ENCODE results near the gene KIF25.

KIF25 gene

DNA sequence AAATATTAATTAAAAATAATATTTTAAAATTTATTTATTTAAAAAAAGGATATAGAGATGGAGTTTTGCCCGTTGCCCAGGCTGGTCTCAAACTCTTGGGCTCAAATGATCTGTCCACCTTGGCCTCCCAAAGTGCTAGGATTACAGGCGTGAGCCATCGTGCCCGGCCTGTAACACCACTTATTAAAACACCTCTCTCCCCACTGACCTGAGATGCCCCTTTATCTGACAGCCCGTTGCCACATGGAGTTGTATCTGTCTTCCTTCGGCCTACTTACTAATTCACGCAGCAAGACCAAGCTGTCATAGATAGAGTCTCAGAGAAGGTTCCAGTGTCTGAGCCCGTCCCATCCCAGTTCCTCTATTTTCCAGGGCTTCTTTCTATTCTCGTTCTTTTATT, 30.7 kb downstream of the KIF25 start:
- in situ Hi-C loops (cut with HindIII; ENCODE audit: low pct_ligation_motif_present, low pct_unique_long_range_greater_than_20kb, low sequenced_read_pairs), result no loop called here
- no peak for DNase-seq

DNA sequence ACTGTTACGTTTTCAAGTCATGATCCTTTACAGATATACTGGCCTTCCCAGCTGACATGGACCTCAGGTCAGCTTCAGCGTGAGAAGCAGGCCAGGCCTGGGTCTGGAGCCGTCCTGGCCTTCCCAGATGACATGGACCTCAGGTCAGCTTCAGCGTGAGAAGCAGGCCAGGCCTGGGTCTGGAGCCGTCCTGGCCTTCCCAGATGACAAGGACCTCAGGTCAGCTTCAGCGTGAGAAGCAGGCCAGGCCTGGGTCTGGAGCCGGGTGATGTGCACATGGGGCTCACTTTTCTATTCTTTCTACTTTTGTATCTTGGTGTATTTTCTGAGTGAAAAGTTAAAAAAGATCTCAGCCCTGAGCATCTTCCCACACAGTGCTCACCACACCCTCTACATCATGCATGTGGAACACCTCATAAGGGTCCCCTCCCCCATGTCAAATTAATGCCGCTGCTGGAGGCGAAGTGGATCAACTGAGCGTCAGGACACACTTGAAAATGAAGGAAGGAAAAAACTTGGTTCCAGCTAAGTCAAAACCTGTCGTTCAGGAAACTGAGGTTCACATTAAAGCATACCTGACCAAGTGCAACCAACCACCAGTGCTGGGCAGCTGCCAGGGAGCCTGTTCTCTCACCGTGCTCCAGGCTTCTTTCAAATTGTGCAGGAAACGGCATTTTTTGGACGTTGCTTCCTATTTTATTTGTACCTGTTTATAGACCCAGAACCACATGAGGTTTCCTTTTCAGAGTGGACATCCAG, 32.2 kb downstream of the KIF25 start:
- in situ Hi-C loops (cut with HindIII; ENCODE audit: low pct_ligation_motif_present, low pct_unique_long_range_greater_than_20kb, low sequenced_read_pairs), result no loop called here
- DNase-seq, result no peak

DNA sequence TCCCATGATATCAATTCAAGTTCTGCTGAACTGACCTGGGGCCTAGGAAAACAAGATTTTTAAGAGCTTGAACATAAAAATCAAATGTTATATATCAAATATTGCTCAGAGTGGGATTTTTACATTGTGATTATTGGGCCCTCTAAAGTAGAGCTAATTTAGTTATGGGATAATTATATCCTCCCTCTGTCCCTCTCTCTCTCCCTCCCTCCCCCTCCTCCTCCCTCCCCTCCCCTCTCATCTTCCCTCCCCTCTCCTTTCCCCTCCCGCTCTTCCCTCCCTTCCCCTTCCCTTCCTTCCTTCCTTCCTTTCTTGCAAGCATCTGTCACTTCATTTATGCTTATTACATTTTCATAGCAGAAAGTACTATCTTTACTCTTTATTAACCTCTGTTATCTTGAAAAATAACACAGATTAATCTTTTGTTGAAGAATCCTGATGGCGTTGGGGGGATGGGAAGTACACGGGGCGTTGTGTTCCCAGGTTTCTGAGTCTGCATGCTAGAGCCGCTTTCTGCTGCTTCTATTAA, 32.8 kb downstream of the KIF25 start:
- DNase-seq, result no peak
- in situ Hi-C loops (cut with HindIII; ENCODE audit: low pct_ligation_motif_present, low pct_unique_long_range_greater_than_20kb, low sequenced_read_pairs), result no loop called here

DNA sequence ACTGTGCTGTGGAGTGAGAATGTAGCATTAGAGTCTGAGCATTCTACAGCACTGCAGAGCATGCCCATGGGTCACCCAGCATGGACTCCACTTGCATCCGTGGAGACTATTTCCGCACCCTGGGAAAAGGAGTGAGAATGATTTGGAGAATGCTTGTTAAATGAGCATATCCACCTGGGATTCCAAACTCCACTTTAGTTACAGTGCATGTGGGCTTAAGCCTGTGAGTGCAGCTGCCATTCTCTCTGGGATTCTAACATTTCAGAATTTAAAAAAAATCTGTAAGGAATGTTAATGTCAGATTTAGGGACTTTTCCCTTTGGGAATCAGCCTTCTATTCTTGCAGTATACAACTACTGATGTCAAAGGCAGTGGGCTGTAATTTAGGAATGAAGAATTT, 33.4 kb downstream of the KIF25 start:
- in situ Hi-C loops (cut with HindIII; ENCODE audit: low pct_ligation_motif_present, low pct_unique_long_range_greater_than_20kb, low sequenced_read_pairs), result no loop called here
- DNase-seq, result no peak

DNA sequence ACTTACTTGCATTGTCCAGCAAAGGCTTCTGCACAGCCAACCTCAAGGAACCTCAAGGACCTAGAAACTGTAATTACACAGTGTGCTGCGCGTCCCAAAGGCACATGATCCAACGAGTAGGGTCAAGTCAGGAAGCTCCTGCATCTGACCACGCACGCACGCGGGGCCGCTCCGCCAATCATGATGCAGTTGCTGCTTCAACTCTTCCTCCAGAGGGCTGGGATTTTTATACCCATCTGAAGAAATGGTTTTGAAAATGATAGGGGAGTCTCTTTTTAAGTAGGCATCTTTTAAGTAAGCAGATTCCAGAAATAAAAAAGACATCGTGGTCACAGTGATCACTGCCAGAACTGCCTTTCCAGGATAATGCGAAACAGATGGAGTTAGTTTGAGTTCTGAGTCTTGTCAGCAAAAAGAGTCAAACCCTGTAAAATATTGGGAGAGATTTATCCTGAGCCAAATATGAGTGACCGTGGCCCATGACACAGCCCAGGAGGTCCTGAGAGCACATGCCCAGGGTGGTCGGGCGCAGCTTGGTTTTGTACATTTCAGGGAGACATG, 34.0 kb downstream of the KIF25 start:
- in situ Hi-C loops (cut with HindIII; ENCODE audit: low pct_ligation_motif_present, low pct_unique_long_range_greater_than_20kb, low sequenced_read_pairs), result no loop called here
- no peak for DNase-seq

DNA sequence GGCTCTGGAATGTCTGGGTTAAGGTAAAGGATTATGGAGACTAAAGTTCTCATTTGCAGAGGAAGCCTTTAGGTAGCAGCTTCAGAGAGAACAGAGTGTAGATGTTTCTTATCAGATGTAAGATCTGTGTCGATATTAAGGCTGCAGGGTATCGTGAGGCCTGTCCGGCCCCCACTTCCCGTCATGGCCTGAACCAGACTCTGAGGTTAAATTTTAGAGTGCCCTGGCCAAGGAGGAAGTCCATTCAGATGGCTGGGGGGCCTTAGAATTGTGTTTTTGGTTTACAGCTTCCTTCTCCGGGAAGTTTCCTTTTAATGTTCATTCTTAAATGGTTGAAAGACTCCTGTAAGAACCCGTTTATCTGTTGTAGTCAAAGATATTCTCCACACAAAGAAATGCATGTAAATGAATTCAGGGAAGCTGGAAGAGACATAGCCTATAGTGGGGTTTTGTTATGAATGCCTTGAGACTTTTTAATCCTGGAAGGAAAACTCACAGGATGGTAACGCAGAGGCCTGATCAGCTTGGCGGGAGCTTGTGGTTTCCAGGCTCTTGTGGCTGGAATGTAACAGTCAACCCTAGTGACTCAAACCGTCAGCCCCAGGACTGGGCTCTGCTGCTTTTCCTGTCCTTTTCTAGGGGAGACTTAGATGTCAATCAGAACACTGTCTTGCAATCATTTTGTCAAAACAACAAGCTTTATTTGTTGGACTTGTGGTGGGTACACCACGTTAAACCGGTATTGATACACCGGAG, 34.7 kb downstream of the KIF25 start:
- DNase-seq, result peak; percentile 71
- in situ Hi-C loops (cut with HindIII; ENCODE audit: low pct_ligation_motif_present, low pct_unique_long_range_greater_than_20kb, low sequenced_read_pairs), result no loop called here

DNA sequence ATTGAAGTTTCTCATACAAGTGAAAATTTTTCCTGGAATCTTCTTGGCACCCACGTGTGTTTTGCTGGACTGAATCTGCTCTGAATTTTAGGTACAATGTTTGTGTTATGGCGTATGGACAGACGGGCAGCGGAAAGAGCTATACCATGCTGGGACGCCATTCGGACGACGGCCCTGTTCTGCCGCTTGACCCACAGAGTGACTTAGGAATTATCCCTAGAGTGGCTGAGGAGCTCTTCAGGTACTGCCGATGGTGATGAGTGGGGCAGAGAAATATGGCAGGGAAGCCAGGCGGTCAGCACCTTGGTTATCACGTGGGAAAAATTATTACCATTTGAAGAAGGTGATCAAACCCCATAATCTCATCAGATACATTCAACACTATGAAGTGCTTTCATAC, 36.3 kb downstream of the KIF25 start:
- DNase-seq, result no peak
- in situ Hi-C loops (cut with HindIII; ENCODE audit: low pct_ligation_motif_present, low pct_unique_long_range_greater_than_20kb, low sequenced_read_pairs), result no loop called here

DNA sequence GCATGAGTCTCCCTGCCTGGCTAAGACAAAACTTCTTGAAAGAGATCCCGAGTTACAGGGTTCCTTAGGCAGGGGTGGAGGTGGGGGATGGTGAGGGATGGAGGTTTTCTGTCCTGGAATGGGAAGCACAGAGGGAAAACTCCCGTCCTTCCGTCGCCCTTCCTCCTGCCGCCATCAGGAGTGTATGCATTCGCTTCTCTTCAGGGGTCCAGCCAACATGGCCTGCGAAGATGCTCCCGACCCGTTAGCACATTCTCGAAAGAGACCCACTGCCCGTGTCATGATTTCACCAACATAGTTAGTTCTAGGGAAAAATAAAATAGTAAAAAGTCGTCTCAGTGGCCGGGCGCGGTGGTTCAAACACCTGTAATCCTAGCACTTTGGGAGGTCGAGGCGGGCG, 37.1 kb downstream of the KIF25 start:
- DNase-seq, result no peak
- in situ Hi-C loops (cut with HindIII; ENCODE audit: low pct_ligation_motif_present, low pct_unique_long_range_greater_than_20kb, low sequenced_read_pairs), result no loop called here

DNA sequence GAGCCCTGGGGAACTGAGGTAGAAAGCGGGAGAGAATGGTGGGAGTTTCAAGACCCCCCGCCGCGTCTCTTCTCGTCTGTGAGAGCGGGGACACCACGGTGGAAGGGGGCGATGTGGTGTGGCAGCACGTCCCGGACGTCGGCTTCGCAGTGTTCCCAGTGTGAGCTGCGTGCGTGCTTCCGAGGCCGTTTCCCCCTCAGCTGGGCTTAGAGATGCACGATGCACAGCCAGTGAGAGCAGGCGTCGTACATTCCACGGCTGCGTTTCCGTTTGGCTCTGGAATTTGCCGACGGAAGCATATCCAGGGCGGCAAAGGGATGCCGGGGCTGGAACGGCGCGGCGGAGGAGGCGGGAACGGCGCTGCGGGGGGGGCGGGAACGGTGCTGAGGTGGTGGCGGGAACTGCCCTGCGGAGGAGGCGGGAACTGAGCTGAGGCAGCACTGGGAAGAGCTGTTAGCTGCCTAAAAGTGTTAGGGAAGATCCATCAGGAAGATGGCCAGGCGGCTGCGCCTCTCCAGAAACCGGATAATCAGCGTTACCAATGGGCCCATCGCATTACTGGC, 37.7 kb downstream of the KIF25 start:
- in situ Hi-C loops (cut with HindIII; ENCODE audit: low pct_ligation_motif_present, low pct_unique_long_range_greater_than_20kb, low sequenced_read_pairs), result no loop called here
- DNase-seq, result peak; percentile 69

DNA sequence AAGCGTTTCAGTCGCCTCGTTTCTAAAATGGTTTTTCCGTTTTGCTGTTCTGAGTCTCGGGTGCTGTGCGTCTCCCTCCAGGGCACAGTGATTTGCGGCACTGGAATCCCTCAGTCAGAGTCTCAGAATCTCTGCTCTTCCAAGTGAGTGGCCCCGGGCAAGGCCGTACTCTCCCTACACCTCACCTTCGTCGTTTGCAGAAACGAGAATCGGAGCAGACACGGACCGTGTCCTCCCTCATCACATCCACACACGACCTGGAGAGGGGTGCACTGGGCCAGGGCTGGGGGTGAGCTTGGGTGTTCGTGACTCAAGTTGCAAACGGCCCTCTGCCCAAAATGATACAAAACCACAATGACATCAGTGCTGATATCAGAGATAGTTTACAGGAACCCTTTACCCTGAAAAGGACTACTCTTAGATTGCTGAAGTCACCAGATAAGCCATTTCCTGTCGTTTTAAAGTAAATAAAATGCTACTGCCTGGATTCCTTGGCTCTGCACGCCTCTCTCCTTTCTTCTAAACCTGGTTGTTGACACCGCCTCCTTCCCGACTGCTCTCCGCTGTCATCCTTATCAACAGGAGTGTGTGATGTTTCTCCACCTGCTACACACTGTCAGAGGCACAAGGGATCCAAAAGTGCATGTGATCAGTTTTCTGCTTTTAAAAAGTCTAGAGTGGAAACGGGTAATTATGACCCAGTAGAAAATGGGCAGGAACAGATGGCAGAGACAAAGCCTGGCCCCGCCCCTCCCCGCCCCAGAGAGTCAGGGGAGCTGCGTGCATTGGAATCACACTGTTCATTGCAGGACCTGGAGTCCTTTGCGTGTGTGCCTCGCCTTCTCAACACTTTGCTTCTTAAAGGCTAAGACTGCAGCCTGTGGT, 38.4 kb downstream of the KIF25 start:
- peak; percentile 7 for DNase-seq

DNA sequence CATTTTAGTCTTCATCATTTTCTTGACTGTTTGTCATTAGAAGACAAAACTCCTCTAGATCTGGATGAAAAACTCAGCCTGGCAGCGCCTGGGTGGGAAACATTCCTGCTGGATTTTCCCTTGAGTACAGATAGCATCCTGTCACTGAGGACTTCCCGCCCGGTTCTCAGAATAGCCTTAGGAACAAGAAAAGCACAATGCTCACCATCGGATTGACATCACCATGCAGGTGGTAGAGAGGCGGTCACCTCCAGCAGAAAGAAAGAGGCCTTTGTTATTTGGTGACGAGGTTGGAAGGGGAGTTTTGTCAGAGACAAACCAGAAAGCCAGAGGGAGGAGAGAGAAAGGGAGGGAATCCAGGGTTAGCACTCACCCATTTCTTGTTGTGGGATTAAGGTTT, 39.8 kb downstream of the KIF25 start:
- no peak for DNase-seq
- in situ Hi-C loops (cut with HindIII; ENCODE audit: low pct_ligation_motif_present, low pct_unique_long_range_greater_than_20kb, low sequenced_read_pairs), result no loop called here

More for the DNA sequence above, 38.4 kb downstream of the KIF25 start:
- in situ Hi-C loops (cut with HindIII; ENCODE audit: low pct_ligation_motif_present, low pct_unique_long_range_greater_than_20kb, low sequenced_read_pairs), result no loop called here

DNA sequence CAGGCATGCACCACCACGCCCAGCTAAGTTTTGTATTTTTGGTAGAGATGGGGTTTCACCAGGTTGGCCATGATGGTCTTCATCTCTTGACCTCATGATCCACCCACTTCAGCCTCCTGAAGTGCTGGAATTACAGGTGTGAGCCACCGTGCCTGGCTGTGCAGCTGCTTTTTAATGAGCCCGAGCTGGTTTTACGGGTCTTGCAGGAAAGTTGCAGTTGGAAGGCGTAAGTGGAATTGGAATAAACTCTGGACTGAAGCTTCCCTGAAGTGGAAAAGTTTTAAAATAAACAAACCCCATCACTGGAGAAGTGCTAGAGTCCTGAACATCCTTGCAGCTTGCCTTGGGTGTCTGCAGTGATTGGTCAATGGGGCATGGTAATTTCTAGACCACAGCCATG, 40.4 kb downstream of the KIF25 start:
- DNase-seq, result no peak
- in situ Hi-C loops (cut with HindIII; ENCODE audit: low pct_ligation_motif_present, low pct_unique_long_range_greater_than_20kb, low sequenced_read_pairs), result no loop called here

DNA sequence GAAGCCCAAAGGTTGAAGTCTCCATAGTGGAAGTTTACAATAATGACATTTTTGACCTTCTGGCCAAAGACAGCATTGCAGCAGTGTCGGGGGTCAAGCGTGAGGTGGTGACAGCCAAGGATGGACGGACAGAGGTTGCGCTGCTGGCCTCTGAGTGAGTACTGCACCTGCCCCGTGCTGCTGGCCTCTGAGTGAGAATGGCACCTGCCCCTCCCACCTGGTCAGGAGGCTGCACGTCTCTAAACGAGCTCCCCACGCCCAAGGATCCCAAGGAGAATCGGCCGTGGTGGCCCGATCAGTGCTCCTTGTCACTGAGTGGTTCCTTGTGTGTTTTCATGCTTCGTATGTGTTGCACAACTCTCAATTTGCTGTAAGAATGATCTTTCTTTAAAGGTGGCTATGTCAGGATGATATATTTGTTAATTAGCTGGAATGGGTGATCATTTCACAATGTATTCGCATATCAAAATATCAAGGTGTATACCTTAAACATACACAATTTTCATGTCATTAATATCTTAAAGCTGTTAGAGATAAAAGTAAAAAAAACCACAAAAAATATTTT, 41.2 kb downstream of the KIF25 start:
- in situ Hi-C loops (cut with HindIII; ENCODE audit: low pct_ligation_motif_present, low pct_unique_long_range_greater_than_20kb, low sequenced_read_pairs), result no loop called here
- no peak for DNase-seq

DNA sequence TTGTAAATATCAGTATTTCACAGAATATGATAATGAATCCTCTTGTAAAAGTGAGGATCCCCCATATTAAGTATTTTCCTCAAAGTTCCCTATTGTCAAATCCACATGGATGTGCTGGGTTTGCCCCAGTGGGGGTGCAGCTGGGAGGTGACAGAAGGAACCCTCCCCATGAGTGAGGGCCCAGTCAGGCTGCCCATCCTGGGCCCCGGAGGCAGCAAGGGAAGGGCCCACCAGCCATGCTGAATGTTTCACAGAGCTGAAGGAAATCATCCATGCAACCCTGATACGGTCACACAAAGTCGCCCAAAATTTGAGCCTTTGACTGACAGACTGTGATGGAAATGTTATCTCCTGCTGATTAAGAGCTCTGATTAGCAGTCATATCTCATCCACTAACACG, 41.8 kb downstream of the KIF25 start:
- DNase-seq, result no peak
- in situ Hi-C loops (cut with HindIII; ENCODE audit: low pct_ligation_motif_present, low pct_unique_long_range_greater_than_20kb, low sequenced_read_pairs), result no loop called here

DNA sequence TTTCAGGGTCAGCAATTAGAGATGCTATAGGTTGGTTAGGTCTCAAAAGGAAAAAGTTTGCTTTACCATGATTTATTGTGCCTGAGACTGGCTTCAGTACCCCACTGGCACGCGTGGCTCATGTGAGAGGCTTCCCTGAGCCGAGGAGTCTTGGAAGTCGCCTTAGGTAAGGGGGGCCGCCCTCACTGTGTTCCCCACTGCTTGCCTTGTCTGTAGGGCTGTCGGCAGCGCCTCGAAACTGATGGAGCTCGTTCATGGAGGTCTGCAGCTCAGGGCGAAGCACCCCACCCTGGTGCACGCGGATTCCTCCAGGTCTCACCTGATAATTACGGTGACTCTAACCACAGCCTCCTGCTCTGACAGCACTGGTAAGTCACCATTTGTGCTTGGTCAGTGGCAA, 42.4 kb downstream of the KIF25 start:
- in situ Hi-C loops (cut with HindIII; ENCODE audit: low pct_ligation_motif_present, low pct_unique_long_range_greater_than_20kb, low sequenced_read_pairs), result no loop called here
- DNase-seq, result no peak

DNA sequence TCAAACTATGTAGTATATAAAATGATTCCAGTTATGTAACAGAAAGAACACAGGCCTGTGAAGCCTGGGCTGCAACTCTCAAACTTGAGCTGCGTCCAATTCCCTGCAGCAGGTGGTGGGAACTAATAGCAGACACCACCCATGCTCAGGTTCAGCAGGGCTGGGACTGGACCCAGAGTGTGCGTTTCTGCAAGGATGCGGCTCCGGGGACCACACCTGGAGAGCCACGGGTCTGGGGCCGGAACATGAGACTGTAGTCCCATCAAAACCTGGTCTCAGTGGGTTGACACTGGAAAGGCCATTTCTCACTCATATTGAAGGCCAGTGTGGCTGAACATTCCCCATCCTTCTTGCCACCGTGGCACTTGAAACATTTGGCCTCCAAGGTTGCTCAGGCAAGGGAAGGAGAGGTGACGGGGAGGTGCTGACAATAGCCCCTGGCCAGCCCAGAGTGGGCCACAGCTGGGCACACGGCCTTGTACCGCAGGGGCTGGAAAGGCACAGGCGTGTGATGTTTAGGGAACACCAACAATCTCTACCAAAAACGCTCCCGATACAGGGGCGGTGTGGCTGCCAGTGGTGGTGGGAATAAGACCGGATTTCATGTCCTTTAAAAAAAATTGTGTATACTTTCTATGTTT, 43.5 kb downstream of the KIF25 start:
- in situ Hi-C loops (cut with HindIII; ENCODE audit: low pct_ligation_motif_present, low pct_unique_long_range_greater_than_20kb, low sequenced_read_pairs), result no loop called here
- DNase-seq, result no peak

DNA sequence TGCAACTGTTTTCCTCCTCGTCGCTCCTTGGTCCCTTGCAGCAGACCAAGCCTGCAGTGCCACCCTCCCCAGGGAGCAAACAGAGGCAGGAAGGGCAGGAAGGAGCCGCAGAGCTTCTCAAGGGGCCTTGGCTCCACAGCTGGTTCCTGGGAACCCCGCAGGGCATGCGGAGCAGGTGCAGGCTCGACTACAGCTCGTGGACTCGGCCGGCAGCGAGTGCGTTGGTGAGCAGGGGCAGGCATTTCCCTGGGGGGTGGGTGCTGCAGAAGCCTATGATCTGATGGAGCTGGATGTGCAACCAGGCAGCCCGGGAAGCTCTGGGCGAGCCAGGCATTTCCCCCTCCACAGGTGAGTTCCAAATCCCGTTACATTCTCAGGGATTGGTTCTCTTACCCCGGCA, 44.5 kb downstream of the KIF25 start:
- in situ Hi-C loops (cut with HindIII; ENCODE audit: low pct_ligation_motif_present, low pct_unique_long_range_greater_than_20kb, low sequenced_read_pairs), result no loop called here
- no peak for DNase-seq
